ENCODE results near the gene RNF168. TPM values are rescaled to one million over a fixed set of nuclear protein-coding genes. Genes with fewer than 3 reads are reported as not detected.

RNF168 gene
- total and polyA plus RNA-seq, 2 experiments from 2014 or later = 12.3 to 14.2 TPM

- Histone ChIP-seq H3K79me2 (ENCODE audit: insufficient read depth) (peaks cover 59% of the 10 kb centered on the region), H3K9me2 (ENCODE audit: insufficient read depth) (no peaks in the 10 kb centered on the region), H3K36me3 (ENCODE audit: low read depth) (no peaks in the 10 kb centered on the region), H3K9ac (peak overlapping the region; percentile 94), H3K4me1 (ENCODE audit: insufficient read depth) (peaks cover 22% of the 10 kb centered on the region), H3K4me2 (ENCODE audit: unreplicated experiment) (peak overlapping the region; percentile 98), H3F3A (ENCODE audit: insufficient read depth) (peaks cover 51% of the 10 kb centered on the region), H3K27ac (peak overlapping the region; percentile 95), H3K4me3 (peak overlapping the region; percentile 91), H2AFZ (peak overlapping the region; percentile 56; the same call in 1 of the 2 replicates), H3K27me3 (replicated peaks; ENCODE audit: insufficient read depth) (no peaks in the 10 kb centered on the region), H3K9me3 (ENCODE audit: low read depth) (no peaks in the 10 kb centered on the region), H4K20me1 (ENCODE audit: insufficient read depth) (no peaks in the 10 kb centered on the region)
- in situ Hi-C loops (cut with MboI) = loop anchor here (25.0 kb wide), 1 partner anchor 439 kb away; no protein-coding TSS in a partner anchor
- 4 to 7% methylated on average over 14 of the region's 14 CpGs for WGBS, 2 experiments (ENCODE audit: low coverage in 1 of 2, low lambda C conversion rate in 2 of 2, missing lambda C conversion rate in 2 of 2)
- TF ChIP-seq EZH2 (IDR thresholded peaks at IDR 0.05; ENCODE audit: insufficient read depth, poor library complexity, severe bottlenecking) (no peak), EZH2phosphoT487 (IDR thresholded peaks at IDR 0.05; ENCODE audit: insufficient read depth, low read depth) (no peak)
- DNase-seq = peak; percentile 61
These were observed 2.1 kb downstream of the RNF168 start for GRCh38 chr3:196501316-196502044.

GRCh38 chr3:196499807-196500524 lies 3.6 kb downstream of the RNF168 start:
- in situ Hi-C loops (cut with MboI) = loop anchor here (25.0 kb wide), 1 partner anchor 438 kb away; no protein-coding TSS in a partner anchor
- peak overlapping the region; percentile 95 for H3K27ac ChIP-seq
- peak; percentile 17 for DNase-seq
- no peaks in the 10 kb centered on the region for H4K20me1 ChIP-seq (ENCODE audit: insufficient read depth)
- TF ChIP-seq EZH2phosphoT487 (IDR thresholded peaks at IDR 0.05; ENCODE audit: insufficient read depth, low read depth) (no peak), EZH2 (IDR thresholded peaks at IDR 0.05; ENCODE audit: insufficient read depth, poor library complexity, severe bottlenecking) (no peak)
- peak overlapping the region; percentile 94 for H3K9ac ChIP-seq
- no peaks in the 10 kb centered on the region for H3K36me3 ChIP-seq (ENCODE audit: low read depth)
- peaks cover 51% of the 10 kb centered on the region for H3F3A ChIP-seq (ENCODE audit: insufficient read depth)
- H3K27me3 ChIP-seq (replicated peaks; ENCODE audit: insufficient read depth) = no peaks in the 10 kb centered on the region
- peak overlapping the region; percentile 91 for H3K4me3 ChIP-seq
- H3K9me2 ChIP-seq (ENCODE audit: insufficient read depth) = no peaks in the 10 kb centered on the region
- H3K4me2 ChIP-seq (ENCODE audit: unreplicated experiment) = peak overlapping the region; percentile 98
- H3K9me3 ChIP-seq (ENCODE audit: low read depth) = no peaks in the 10 kb centered on the region
- H2AFZ ChIP-seq = peak overlapping the region; percentile 56
- WGBS, 2 experiments (ENCODE audit: low coverage in 1 of 2, low lambda C conversion rate in 2 of 2, missing lambda C conversion rate in 2 of 2) = 76 to 78% methylated on average over 11 of the region's 11 CpGs
- peaks cover 74% of the 10 kb centered on the region for H3K79me2 ChIP-seq (ENCODE audit: insufficient read depth)
- H3K4me1 ChIP-seq (ENCODE audit: insufficient read depth) = peaks cover 22% of the 10 kb centered on the region

GRCh38 chr3:196499061-196499460 lies 4.5 kb downstream of the RNF168 start:
- WGBS, 2 experiments (ENCODE audit: low coverage in 1 of 2, low lambda C conversion rate in 2 of 2, missing lambda C conversion rate in 2 of 2) = 8% methylated on average over 5 of the region's 5 CpGs
- TF ChIP-seq EZH2phosphoT487 (IDR thresholded peaks at IDR 0.05; ENCODE audit: insufficient read depth, low read depth) (no peak), EZH2 (IDR thresholded peaks at IDR 0.05; ENCODE audit: insufficient read depth, poor library complexity, severe bottlenecking) (no peak)
- Histone ChIP-seq H3F3A (ENCODE audit: insufficient read depth) (peaks cover 51% of the 10 kb centered on the region), H3K9me3 (ENCODE audit: low read depth) (no peaks in the 10 kb centered on the region), H3K9me2 (ENCODE audit: insufficient read depth) (no peaks in the 10 kb centered on the region), H3K79me2 (ENCODE audit: insufficient read depth) (peaks cover 83% of the 10 kb centered on the region), H3K36me3 (ENCODE audit: low read depth) (no peaks in the 10 kb centered on the region), H3K4me3 (peak overlapping the region; percentile 91), H3K4me2 (ENCODE audit: unreplicated experiment) (peak overlapping the region; percentile 98), H3K4me1 (ENCODE audit: insufficient read depth) (peaks cover 20% of the 10 kb centered on the region), H2AFZ (peak overlapping the region; percentile 76), H3K27ac (peak overlapping the region; percentile 95), H3K27me3 (replicated peaks; ENCODE audit: insufficient read depth) (no peaks in the 10 kb centered on the region), H3K9ac (peak overlapping the region; percentile 94), H4K20me1 (ENCODE audit: insufficient read depth) (no peaks in the 10 kb centered on the region)
- DNase-seq = peak; percentile 88
- in situ Hi-C loops (cut with MboI) = no loop called here

- Histone ChIP-seq H3K79me2 (ENCODE audit: insufficient read depth) (peaks cover 90% of the 10 kb centered on the region), H3K9me3 (ENCODE audit: low read depth) (no peaks in the 10 kb centered on the region), H3K9ac (0 out of 2 replicates have a peak overlapping the region, but pooled peaks have one; percentile 94), H3K9me2 (ENCODE audit: insufficient read depth) (no peaks in the 10 kb centered on the region), H3K27ac (peak overlapping the region; percentile 95), H3K27me3 (replicated peaks; ENCODE audit: insufficient read depth) (no peaks in the 10 kb centered on the region), H2AFZ (no peak overlapping the region), H3F3A (ENCODE audit: insufficient read depth) (peaks cover 51% of the 10 kb centered on the region), H3K36me3 (ENCODE audit: low read depth) (no peaks in the 10 kb centered on the region), H3K4me3 (no peak overlapping the region), H3K4me2 (ENCODE audit: unreplicated experiment) (no peak overlapping the region), H3K4me1 (ENCODE audit: insufficient read depth) (peaks cover 19% of the 10 kb centered on the region), H4K20me1 (ENCODE audit: insufficient read depth) (no peaks in the 10 kb centered on the region)
- TF ChIP-seq EZH2 (IDR thresholded peaks at IDR 0.05; ENCODE audit: insufficient read depth, poor library complexity, severe bottlenecking) (no peak), EZH2phosphoT487 (IDR thresholded peaks at IDR 0.05; ENCODE audit: insufficient read depth, low read depth) (no peak)
- 87 to 89% methylated on average over 8 of the region's 8 CpGs for WGBS, 2 experiments (ENCODE audit: low coverage in 1 of 2, low lambda C conversion rate in 2 of 2, missing lambda C conversion rate in 2 of 2)
- no peak for DNase-seq
- in situ Hi-C loops (cut with MboI) = no loop called here
These were observed 5.3 kb downstream of the RNF168 start for GRCh38 chr3:196498297-196498696.
